Measurements from ENCODE around the gene TRMT10A.
A peak's percentile ranks its signal among the peaks of the same experiment; 100 is the strongest.
"Not testable (repeated sequence)": the region's sequence is repeated elsewhere in the genome, so short reads cannot be mapped to it uniquely, and the experiment has no call there.

Gene TRMT10A

GRCh38 chr4:99552872-99553271, 11.0 kb downstream of the TRMT10A start:
- DNase-seq (ENCODE audit: low read depth in 2 of 2), result no peak

- DNase-seq (ENCODE audit: low read depth in 2 of 2), result no peak
Observed at GRCh38 chr4:99540277-99540939, 23.4 kb downstream of the TRMT10A start.

- DNase-seq (ENCODE audit: low read depth in 2 of 2), result no peak
Observed at GRCh38 chr4:99537674-99538073, 26.2 kb downstream of the TRMT10A start.

DNA sequence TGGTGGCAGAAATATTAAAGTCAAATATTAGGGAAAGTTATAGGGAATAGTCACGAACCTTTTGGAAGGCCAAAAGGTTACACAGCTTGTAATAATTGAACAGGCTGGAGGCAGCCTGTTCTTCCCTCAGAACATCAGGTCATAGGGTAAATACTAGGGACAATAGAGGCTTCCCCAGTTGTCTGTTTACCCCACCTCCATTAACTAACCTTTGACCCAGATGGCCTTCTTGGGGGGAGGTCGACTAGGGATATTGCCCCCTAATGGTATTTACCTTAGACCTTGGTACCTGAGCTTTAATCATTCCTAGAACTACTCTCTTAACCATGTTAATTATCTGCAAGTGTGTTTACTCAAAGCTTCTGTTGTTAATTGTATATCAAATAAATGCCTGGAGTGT, 27.0 kb downstream of the TRMT10A start:
- no peak for DNase-seq (ENCODE audit: low read depth in 2 of 2)

DNA sequence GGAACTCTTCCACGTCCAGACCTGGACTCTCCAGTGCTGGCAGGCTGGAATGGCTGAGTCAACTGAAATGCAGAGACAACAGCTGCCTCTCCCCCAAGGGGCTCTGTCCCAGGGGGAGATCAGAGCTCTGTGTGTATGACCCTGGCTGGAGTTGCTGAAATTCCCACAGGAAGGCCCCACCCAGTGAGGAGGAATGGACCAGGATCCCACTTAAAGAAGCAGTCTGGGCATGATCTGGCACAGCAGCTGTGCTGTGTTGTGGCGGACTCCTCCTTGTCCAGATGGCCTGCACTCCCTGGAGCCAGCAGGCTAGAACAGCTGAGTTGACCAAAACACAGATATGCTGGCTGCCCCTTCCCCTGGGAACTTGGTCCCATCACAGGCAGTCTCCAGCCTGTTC, 27.6 kb downstream of the TRMT10A start:
- no peak for DNase-seq (ENCODE audit: low read depth in 2 of 2)

- not testable (repeated sequence) for DNase-seq (ENCODE audit: low read depth in 2 of 2)
Observed at GRCh38 chr4:99534699-99535098, 29.1 kb downstream of the TRMT10A start.

- DNase-seq (ENCODE audit: low read depth in 2 of 2), result no peak
Observed at GRCh38 chr4:99529956-99530355, 33.9 kb downstream of the TRMT10A start.

GRCh38 chr4:99529228-99529627, 34.6 kb downstream of the TRMT10A start:
- peak; percentile 2 for DNase-seq (ENCODE audit: low read depth in 2 of 2)

- no peak for DNase-seq (ENCODE audit: low read depth in 2 of 2)
Observed at GRCh38 chr4:99518601-99519295, 45.1 kb downstream of the TRMT10A start.

GRCh38 chr4:99510721-99511120, 53.1 kb downstream of the TRMT10A start, which contains the start of gene C4orf17:
TSS of gene C4orf17 (plus strand) at chr4:99511021. CDS start at chr4:99513082, 2,061 bp downstream.
- no peak for DNase-seq (ENCODE audit: low read depth in 2 of 2)

- no peak for DNase-seq (ENCODE audit: low read depth in 2 of 2)
Observed at GRCh38 chr4:99507762-99508161, 56.1 kb downstream of the TRMT10A start.

GRCh38 chr4:99507349-99507748, 56.5 kb downstream of the TRMT10A start:
- DNase-seq (ENCODE audit: low read depth in 2 of 2), result no peak

DNA sequence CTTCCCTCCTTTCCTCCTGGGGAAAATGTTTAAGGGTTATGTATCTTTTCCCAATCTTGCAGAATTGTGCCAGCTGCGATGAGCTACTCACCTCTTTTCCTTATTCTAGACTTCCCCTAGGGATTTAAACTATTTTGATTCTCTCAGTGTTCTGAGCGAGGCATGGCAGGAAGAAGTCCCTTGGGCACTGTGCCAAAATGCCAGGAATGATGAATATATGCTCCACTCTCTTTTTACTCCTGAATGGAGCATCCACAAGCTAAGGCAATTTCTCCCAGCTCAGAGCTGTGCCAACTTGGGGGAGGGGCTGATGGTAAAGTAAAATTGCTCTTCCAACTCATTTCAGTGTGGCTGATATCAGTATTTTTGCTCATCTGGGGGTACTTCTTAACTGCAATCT, 57.1 kb downstream of the TRMT10A start:
- DNase-seq (ENCODE audit: low read depth in 2 of 2), result no peak

DNA sequence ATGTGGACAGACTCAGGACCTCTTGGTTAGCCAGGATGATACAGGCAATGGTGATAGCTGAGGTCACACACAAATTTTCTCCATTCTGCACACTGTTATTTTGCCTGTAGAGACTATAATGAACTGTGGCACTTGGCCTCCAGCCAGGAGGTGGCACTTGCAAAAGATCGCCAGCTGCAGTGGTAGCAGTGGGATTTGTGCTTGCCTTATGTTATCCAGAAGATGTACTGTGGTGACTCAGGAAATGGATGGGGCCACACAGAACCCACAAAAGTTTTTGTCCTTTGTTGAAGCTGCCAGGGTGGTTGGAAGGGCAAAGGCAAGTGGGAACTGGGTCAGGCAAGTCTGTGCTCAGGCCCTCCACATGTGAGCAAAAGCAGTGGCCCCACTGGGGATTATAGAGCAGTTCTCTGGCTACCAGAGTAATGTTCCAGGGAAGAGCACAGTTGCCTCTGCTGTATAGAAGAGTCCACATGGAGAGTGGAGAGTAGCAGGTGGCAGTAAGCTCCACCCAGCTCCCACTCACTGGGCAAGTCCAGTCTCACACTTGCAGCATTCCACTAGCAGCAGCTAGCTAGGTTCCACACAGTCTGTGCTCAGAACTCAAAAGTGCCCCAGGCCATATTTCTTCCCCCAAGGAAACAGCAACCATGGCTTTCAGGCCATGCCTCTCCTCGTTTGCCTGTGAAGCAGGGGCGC, 58.9 kb downstream of the TRMT10A start:
- no peak for DNase-seq (ENCODE audit: low read depth in 2 of 2)

All from fibroblast of skin of left quadriceps (primary cell).